SK-N-SH (cell line): ENCODE data around the gene GNA15.

Source experiments
- CHD2 ChIP-seq: fragments of 150-350 bp; IDR thresholded peaks from 2 replicates; pipeline ENCODE4 v1.6.1; 2018; ENCODE audit warnings: low read length; ENCODE audit not compliant: partially characterized antibody
- CTCF ChIP-seq: fragments of 200-600 bp; sonication (generic); IDR thresholded peaks from 2 replicates; pipeline ENCODE4 v1.6.1; 2017; ENCODE audit warnings: antibody characterized with exemption, mild to moderate bottlenecking, moderate library complexity
- EP300 ChIP-seq, 2 experiments: IDR thresholded peaks; 2 replicates each; pipeline versions ENCODE4 v1.4.0 to v1.6.1; 2012; ENCODE audit warnings: borderline replicate concordance in 1 of 2, low read depth in 1 of 2, low read length in 1 of 2
- FOXJ3 ChIP-seq: sonication (generic); formaldehyde crosslinking; IDR thresholded peaks from 2 replicates; pipeline ENCODE4 v1.5.1; 2020; ENCODE audit warnings: mild to moderate bottlenecking, missing genetic modification reagents
- GATA2 ChIP-seq: sonication (generic); formaldehyde crosslinking; IDR thresholded peaks from 2 replicates; pipeline ENCODE4 v1.5.0; 2020; ENCODE audit warnings: mild to moderate bottlenecking, missing genetic modification reagents
- NRF1 ChIP-seq: IDR thresholded peaks from 2 replicates; pipeline ENCODE4 v1.6.1; 2012; ENCODE audit warnings: low read depth, mild to moderate bottlenecking, low read length
- POLR2AphosphoS5 ChIP-seq: IDR thresholded peaks from 2 replicates; pipeline ENCODE4 v1.6.1; 2012; ENCODE audit warnings: low read depth, low read length
- RAD21 ChIP-seq: IDR thresholded peaks from 2 replicates; pipeline ENCODE4 v1.6.1; 2012; ENCODE audit warnings: mild to moderate bottlenecking, low read length
- TAF1 ChIP-seq: IDR thresholded peaks from 2 replicates; pipeline ENCODE4 v1.6.1; 2012; ENCODE audit warnings: low read depth, mild to moderate bottlenecking, low read length, moderate library complexity, borderline replicate concordance
- TEAD4 ChIP-seq: IDR thresholded peaks from 2 replicates; pipeline ENCODE4 v1.4.0; 2012; ENCODE audit warnings: mild to moderate bottlenecking, borderline replicate concordance; ENCODE audit not compliant: insufficient read depth
- USF1 ChIP-seq: IDR thresholded peaks from 2 replicates; pipeline ENCODE4 v1.4.0; 2012; ENCODE audit warnings: low read depth, borderline replicate concordance
- ZBTB33 ChIP-seq: IDR thresholded peaks from 2 replicates; pipeline ENCODE4 v1.4.0; 2012; ENCODE audit warnings: low read depth, borderline replicate concordance

GRCh38 chr19:3140667-3141038 lies 4.8 kb downstream of the GNA15 start:
- TF ChIP-seq GATA2: no peak
- no peak for TF ChIP-seq ZBTB33
- no peak for TF ChIP-seq CTCF
- no peak for TF ChIP-seq RAD21
- no peak for TF ChIP-seq TAF1
- no peak for TF ChIP-seq CHD2
- no peak for TF ChIP-seq EP300 (IDR thresholded peaks at IDR 0.05; ENCODE audit: borderline replicate concordance in 1 of 2, low read depth in 1 of 2, low read length in 1 of 2)
- TF ChIP-seq POLR2AphosphoS5: no peak
- no peak for TF ChIP-seq FOXJ3
- TF ChIP-seq TEAD4: no peak
- no peak for TF ChIP-seq NRF1
- no peak for TF ChIP-seq USF1
